Lung (tissue), 12 donors: ENCODE results near the gene METRNL. TPM values are rescaled to one million over a fixed set of nuclear protein-coding genes. Genes with fewer than 3 reads are reported as not detected.
A peak's percentile ranks its signal among the peaks of the same experiment; 100 is the strongest.
"Not testable (repeated sequence)": the region's sequence is repeated elsewhere in the genome, so short reads cannot be mapped to it uniquely, and the experiment has no call there.

ENCODE experiments used
- ATAC-seq: fragments of 200-7000 bp; cut with Tn5 transposase; one replicate; pipeline ENCODE4 v1.9.1; 2020; ENCODE audit warnings: moderate number of reproducible peaks; ENCODE audit not compliant: insufficient read depth, low FRiP score
- DNase-seq, 3 donors: peaks; one replicate each; pipeline ENCODE4 v3.0.0-alpha.2; 2013 to 2017
- H3K27ac ChIP-seq, 2 donors: one replicate each; pipeline ENCODE4 v1.5.1; 2013; ENCODE audit warnings: mild to moderate bottlenecking in 2 of 2, moderate library complexity in 2 of 2, control low read depth in 1 of 2, inconsistent platforms in 1 of 2, low read depth in 1 of 2, low read length in 1 of 2
- H3K27me3 ChIP-seq, 3 donors: one replicate each; pipeline ENCODE4 v1.5.1; 2013; ENCODE audit warnings: low read length in 2 of 3; ENCODE audit not compliant: control insufficient read depth in 3 of 3, insufficient read depth in 3 of 3
- H3K36me3 ChIP-seq, 4 donors: one replicate each; pipeline ENCODE4 v1.5.1; 2013; ENCODE audit warnings: low read length in 4 of 4, mild to moderate bottlenecking in 1 of 4, moderate library complexity in 1 of 4; ENCODE audit not compliant: control insufficient read depth in 4 of 4, insufficient read depth in 4 of 4
- H3K4me1 ChIP-seq, 5 donors: one replicate each; pipeline ENCODE4 v1.5.1; 2013; ENCODE audit warnings: low read length in 5 of 5, mild to moderate bottlenecking in 2 of 5, moderate library complexity in 1 of 5; ENCODE audit not compliant: control insufficient read depth in 5 of 5, insufficient read depth in 5 of 5
- H3K4me3 ChIP-seq: one replicate; pipeline ENCODE4 v1.5.1; 2013; ENCODE audit warnings: mild to moderate bottlenecking, control low read depth, moderate library complexity
- H3K9ac ChIP-seq, 2 donors: one replicate each; pipeline ENCODE4 v1.5.1; 2013; ENCODE audit warnings: low read length in 2 of 2, control low read depth in 1 of 2; ENCODE audit not compliant: insufficient read depth in 1 of 2
- H3K9me3 ChIP-seq, 4 donors: one replicate each; pipeline ENCODE4 v1.5.1; 2013; ENCODE audit warnings: low read length in 3 of 4, mild to moderate bottlenecking in 1 of 4, moderate library complexity in 1 of 4; ENCODE audit not compliant: control insufficient read depth in 4 of 4, insufficient read depth in 3 of 4
- CTCF ChIP-seq: IDR thresholded peaks from 2 replicates; pipeline ENCODE4 v1.5.1; 2012; ENCODE audit warnings: mild to moderate bottlenecking; ENCODE audit errors: control extremely low read depth, extremely low read depth
- WGBS, 2 donors: extraction: QIAGEN DNeasy Blood & Tissue Kit; methylation state at CpG; one replicate each; pipeline ENCODE4 v1.1.7; 2013; 5-methylcytosine and 5-hydroxymethylcytosine counted together
- polyA plus RNA-seq, 2 donors: library from polyadenylated mRNA; stranded (reverse); fragments of 200-250 nt; gene quantifications; one replicate each; pipeline ENCODE4 v1.2.1, GENCODE V29; 2013
- total RNA-seq, 2 donors: library from RNA; depleted of rRNA in 1 of 2; stranded (reverse); fragments of >200 nt in 1 of 2; gene quantifications; one replicate each; pipeline ENCODE4 v1.2.1, GENCODE V29; 2014 to 2021
- donor health status: control.
- donor health status: control.
- donor health status: Bipolar disorder and iron deficiency.
- donor health status: healthy.
- donor health status: DM: yes; HTN: yes; CAD: no.

The METRNL gene
- total and polyA plus RNA-seq, 4 donors: 48.2 to 181 (median 65.0) TPM

GRCh38 chr17:83131401-83132011 lies 52.1 kb downstream of the METRNL start:
- ATAC-seq (no peak), DNase-seq (no peak)
- no peaks in the 10 kb centered on the region for H3K36me3 ChIP-seq
- no peak for TF ChIP-seq CTCF
- 92 to 95% methylated on average over 14 of the region's 14 CpGs for WGBS, 2 donors
- H3K9ac ChIP-seq: no peak overlapping the region
- H3K27ac ChIP-seq: no peak overlapping the region
- no peaks in the 10 kb centered on the region for H3K9me3 ChIP-seq
- no peaks in the 10 kb centered on the region for H3K4me1 ChIP-seq
- H3K27me3 ChIP-seq: no peaks in the 10 kb centered on the region
- no peak overlapping the region for H3K4me3 ChIP-seq

- peak in 1 of 3 donors; percentile 7 for DNase-seq
- ATAC-seq: no peak
Observed at GRCh38 chr17:83132251-83133081, 53.1 kb downstream of the METRNL start.

GRCh38 chr17:83133302-83134121 lies 54.1 kb downstream of the METRNL start:
- no peaks in the 10 kb centered on the region for H3K9me3 ChIP-seq
- H3K27ac ChIP-seq: no peak overlapping the region
- H3K36me3 ChIP-seq: no peaks in the 10 kb centered on the region
- H3K27me3 ChIP-seq: no peaks in the 10 kb centered on the region
- no peak overlapping the region for H3K9ac ChIP-seq
- TF ChIP-seq CTCF: no peak
- DNase-seq (peak in 1 of 3 donors; percentile 7), ATAC-seq (no peak)
- no peak overlapping the region for H3K4me3 ChIP-seq
- no peaks in the 10 kb centered on the region for H3K4me1 ChIP-seq
- WGBS, 2 donors: 74 to 83% methylated on average over 16 of the region's 16 CpGs

More at GRCh38 chr17:83132251-83133081, 53.1 kb downstream of the METRNL start:
- Histone ChIP-seq H3K4me3 (no peak overlapping the region), H3K4me1 (no peaks in the 10 kb centered on the region), H3K9me3 (no peaks in the 10 kb centered on the region), H3K36me3 (no peaks in the 10 kb centered on the region), H3K27me3 (no peaks in the 10 kb centered on the region), H3K9ac (no peak overlapping the region), H3K27ac (no peak overlapping the region)
- no peak for TF ChIP-seq CTCF
- 78 to 85% methylated on average over 21 of the region's 21 CpGs for WGBS, 2 donors

GRCh38 chr17:83134456-83134855 lies 55.0 kb downstream of the METRNL start:
- not testable (repeated sequence) for H3K27ac ChIP-seq, H3K27me3 ChIP-seq, H3K36me3 ChIP-seq, H3K4me3 ChIP-seq, DNase-seq, H3K4me1 ChIP-seq, H3K9ac ChIP-seq, H3K9me3 ChIP-seq, ATAC-seq
- 93 to 94% methylated on average over 28 to 38 of the region's 38 CpGs for WGBS, 2 donors
